K562 (cell line): ENCODE results near the gene CNPPD1. TPM values are rescaled to one million over a fixed set of nuclear protein-coding genes. Genes with fewer than 3 reads are reported as not detected.

Source experiments
- ATAC-seq: fragments of 200-7000 bp; cut with Tn5 transposase; 3 replicates; pipeline ENCODE4 v1.9.1; 2020; ENCODE audit warnings: moderate library complexity
- BruUV-seq: library from RNA; stranded (reverse); fragments of 400-500 nt; replicated peaks from 2 replicates; lab custom pipeline; 2021; lab: Mats Ljungman, UMichigan
- CTCF ChIA-PET: fragments of 300-600 bp; formaldehyde crosslinking; extraction: SDS; loops from one replicate; lab custom pipeline; 2021; ENCODE audit warnings: low intra/inter-chr PET ratio; lab: Yijun Ruan, JAX
- POLR2A ChIA-PET: fragments of 300-600, 350-650 bp; sonication (Branson Sonifier 250); formaldehyde crosslinking; extraction: SDS; loops from one replicate; lab custom pipeline; 2021; ENCODE audit warnings: antibody characterized with exemption, inconsistent platforms; lab: Yijun Ruan, JAX
- DNase-seq, 4 experiments: peaks; one replicate each; pipeline versions ENCODE4 v3.0.0 to v3.0.0-alpha.2; 2011 to 2018; ENCODE audit warnings: low spot score in 3 of 4, mixed read lengths in 3 of 4; ENCODE audit errors: extremely low read depth in 1 of 4
- FAIRE-seq: peaks from 2 replicates; lab custom pipeline; 2011; peaks lifted over from hg19 to GRCh38; lab: Jason Lieb, UNC
- H2AFZ ChIP-seq: 2 replicates; pipeline ENCODE4 v1.6.0; 2011; ENCODE audit warnings: low read depth, low read length, control low read depth, inconsistent platforms
- H3K27ac ChIP-seq: fragments of 200-600 bp; 3 replicates; pipeline ENCODE4 v1.8.0; 2011; ENCODE audit warnings: low read depth, mild to moderate bottlenecking, control low read depth, inconsistent platforms, low read length, moderate library complexity, mixed read lengths; ENCODE audit errors: extremely low read depth
- H3K27me3 ChIP-seq, 2 experiments: fragments of 300-600 bp in 1 of 2; 2 replicates in 1 of 2; 3 replicates in 1 of 2; pipeline versions ENCODE4 v1.6.0 to v1.8.0; 2011; ENCODE audit warnings: inconsistent platforms in 2 of 2, low read length in 2 of 2, mild to moderate bottlenecking in 1 of 2, mixed read lengths in 1 of 2, moderate library complexity in 1 of 2; ENCODE audit not compliant: control insufficient read depth in 2 of 2, insufficient read depth in 2 of 2
- H3K36me3 ChIP-seq: fragments of 300-600 bp; 3 replicates; pipeline ENCODE4 v1.8.0; 2011; ENCODE audit warnings: mild to moderate bottlenecking, low read length, inconsistent platforms; ENCODE audit not compliant: control insufficient read depth, insufficient read depth
- H3K4me1 ChIP-seq, 2 experiments: fragments of 200-600 bp in 1 of 2; replicated peaks in 1 of 2; 2 replicates in 1 of 2; 3 replicates in 1 of 2; pipeline versions ENCODE4 v1.5.1 to v1.8.0; 2011; ENCODE audit warnings: inconsistent platforms in 2 of 2, low read length in 2 of 2, mild to moderate bottlenecking in 1 of 2, mixed read lengths in 1 of 2, moderate library complexity in 1 of 2; ENCODE audit not compliant: control insufficient read depth in 2 of 2, insufficient read depth in 2 of 2
- H3K4me2 ChIP-seq: 2 replicates; pipeline ENCODE4 v1.6.1; 2011; ENCODE audit warnings: low read length, control low read depth, inconsistent platforms, mixed read lengths; ENCODE audit not compliant: insufficient read depth
- H3K4me3 ChIP-seq: fragments of 200-600 bp; sonication (generic), shearing (Covaris generic); 2 replicates; pipeline ENCODE4 v1.5.1; 2016; ENCODE audit warnings: control low read depth, inconsistent platforms
- H3K79me2 ChIP-seq: fragments of 200-600 bp; 3 replicates; pipeline ENCODE4 v1.8.0; 2011; ENCODE audit warnings: low read length, inconsistent platforms; ENCODE audit not compliant: control insufficient read depth, insufficient read depth
- H3K9ac ChIP-seq, 2 experiments: 2 replicates each; pipeline versions ENCODE4 v1.6.0 to v1.6.1; 2011; ENCODE audit warnings: low read depth in 2 of 2, low read length in 2 of 2, control low read depth in 1 of 2, inconsistent platforms in 1 of 2, mild to moderate bottlenecking in 1 of 2, mixed read lengths in 1 of 2; ENCODE audit not compliant: insufficient read depth in 1 of 2
- H3K9me1 ChIP-seq: one replicate; pipeline ENCODE4 v1.6.0; 2011; ENCODE audit warnings: inconsistent platforms, mild to moderate bottlenecking, low read length, moderate library complexity; ENCODE audit not compliant: control insufficient read depth, insufficient read depth
- H3K9me3 ChIP-seq: replicated peaks from 2 replicates; pipeline ENCODE4 v1.5.1; 2011; ENCODE audit warnings: low read depth, low read length, inconsistent platforms; ENCODE audit not compliant: control insufficient read depth, insufficient read depth
- H4K20me1 ChIP-seq: replicated peaks from 2 replicates; pipeline ENCODE4 v1.6.1; 2011; ENCODE audit warnings: low read length, inconsistent platforms, mixed read lengths; ENCODE audit not compliant: control insufficient read depth, insufficient read depth
- CBFA2T3 ChIP-seq: fragments of 450-650 bp; IDR thresholded peaks from 2 replicates; pipeline ENCODE4 v1.6.1; 2017
- NFXL1 ChIP-seq: fragments of 450-650 bp; formaldehyde crosslinking; IDR thresholded peaks from 2 replicates; pipeline ENCODE4 v1.4.0; 2021; ENCODE audit warnings: mild to moderate bottlenecking
- NR2C2 ChIP-seq, 2 experiments: fragments of 200-800 bp in 1 of 2; sonication (Bioruptor generic) in 1 of 2; sonication (generic) in 1 of 2; formaldehyde crosslinking in 1 of 2; IDR thresholded peaks; 2 replicates each; pipeline versions ENCODE4 v1.6.1 to v1.8.0; 2016 to 2022; ENCODE audit warnings: mild to moderate bottlenecking in 1 of 2, missing compliant biosample characterization in 1 of 2, missing genetic modification characterization in 1 of 2, missing genetic modification reagents in 1 of 2
- ZNF143 ChIP-seq: sonication (generic); formaldehyde crosslinking; IDR thresholded peaks from 2 replicates; pipeline ENCODE4 v1.9.0; 2022; ENCODE audit warnings: mild to moderate bottlenecking, missing genetic modification reagents
- WGBS: fragments of 100-300 bp; shearing (Covaris generic); methylation state at CpG from one replicate; pipeline ENCODE4 v1.1.6; 2016; ENCODE audit warnings: low coverage, mixed read lengths; ENCODE audit not compliant: insufficient coverage; ENCODE audit errors: missing lambda C conversion rate; 5-methylcytosine and 5-hydroxymethylcytosine counted together
- in situ Hi-C: fragments of 300-500 bp; cut with MboI; formaldehyde crosslinking; loops from 4 replicates; pipeline ENCODE4 v1.15.0; 2018; ENCODE audit warnings: inconsistent platforms, mixed read lengths
- intact Hi-C: fragments of 100-400 bp; cut with micrococcal nuclease; formaldehyde crosslinking; loops from 2 replicates; pipeline ENCODE4 v1.14.2; 2022
- polyA plus RNA-seq, 8 experiments: library from polyadenylated mRNA; depleted of rRNA in 4 of 8; stranded (reverse) in 5 of 8; unstranded in 3 of 8; fragments of >200 nt; fragmentation: Nextera tagmentation in 2 of 8; fragmentation: Illumina TruSeq in 1 of 8; extraction: Ambion mirVana in 2 of 8; extraction: Trizol in 1 of 8; gene quantifications; 2 replicates each; pipeline versions ENCODE4 v1.2.1 to v1.2.3, GENCODE V29; 2011 to 2014; ENCODE audit warnings: inconsistent platforms in 1 of 8, missing spikeins in 1 of 8
- total RNA-seq, 7 experiments: library from RNA; depleted of rRNA in 6 of 7; stranded (reverse); fragments of >200 nt in 6 of 7; fragmentation: Illumina TruSeq in 2 of 7; extraction: Trizol in 2 of 7; gene quantifications; 2 replicates each; pipeline versions ENCODE4 v1.2.1 to v1.2.3, GENCODE V29; 2011 to 2021; ENCODE audit warnings: low replicate concordance in 1 of 7
- TF ChIP-seq, protein P1 (sequence below): sonication (generic); IDR thresholded peaks from 2 replicates; pipeline ENCODE4 v1.6.1; 2016

The CNPPD1 gene
- total and polyA plus RNA-seq, 9 of the 15 experiments (the other 6 are each of a cell fraction or from before 2014, with no cell fraction given) = 9.9 to 53.5 (median 27.0) TPM

DNA sequence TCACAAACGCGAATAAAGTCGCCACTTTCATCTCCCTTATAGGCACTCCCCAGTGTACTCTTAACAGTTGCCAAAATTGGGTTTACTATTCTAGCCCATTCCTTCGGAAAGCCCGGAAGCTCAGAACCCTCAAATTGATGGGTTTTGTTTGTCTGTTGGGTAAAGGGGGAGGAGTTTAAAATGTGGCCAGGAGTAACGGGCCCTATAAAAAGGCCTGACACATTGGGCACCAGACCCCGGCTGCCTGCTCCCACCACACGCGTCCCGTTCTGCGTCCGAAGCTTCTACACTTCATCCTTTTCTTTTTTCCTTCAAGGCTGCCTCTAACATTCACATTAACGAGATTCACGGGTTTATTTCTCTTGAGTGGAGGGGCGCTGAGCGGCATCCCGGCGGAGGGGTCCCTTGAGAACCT lies 16.9 kb downstream of the CNPPD1 start:
- Histone ChIP-seq H4K20me1 (no peaks in the 10 kb centered on the region; the same call in 1 of the 2 replicates), H3K9me3 (no peaks in the 10 kb centered on the region), H3K9ac (peak overlapping the region; percentile 33 to 95; a peak in 3 of 4 replicates), H3K4me2 (peak overlapping the region; percentile 86), H3K4me1 (peaks cover 8 to 13% of the 10 kb centered on the region in 2 experiments; a peak in 4 of 5 replicates), H2AFZ (peak overlapping the region; percentile 81), H3K27ac (no peak overlapping the region), H3K36me3 (0 out of 3 replicates have a peak, but pooled peaks cover 5% of the 10 kb centered on the region), H3K4me3 (peak overlapping the region; percentile 55), H3K79me2 (no peaks in the 10 kb centered on the region; the same call in 2 of the 3 replicates), H3K27me3 (no peaks in the 10 kb centered on the region), H3K9me1 (no peaks in the 10 kb centered on the region)
- intact Hi-C loops = loop anchor here (1.0 to 10.0 kb wide), 6 partner anchors 18 to 305 kb away; partner anchors contain the start of genes ABCB6, DNAJB2 and WNT6
- peak; percentile 3 for ATAC-seq
- DNase-seq = peak in 1 of 4 experiments; percentile 15
- ChIA-PET POLR2A (interaction anchor here (1.0 kb wide), 1 partner anchor 12 kb away, joined by 3 read pairs; no protein-coding TSS in a partner anchor), CTCF (interaction anchor here (0.7 to 2.3 kb wide), 3 partner anchors 135 to 276 kb away, joined by 3 to 10 read pairs (median 8); no protein-coding TSS in a partner anchor)
- peak; percentile 6 for FAIRE-seq
- TSS peak; percentile 62 for BruUV-seq
- in situ Hi-C loops = loop anchor here (5.0 to 10.0 kb wide), 2 partner anchors 102 to 135 kb away; no protein-coding TSS in a partner anchor
- TF ChIP-seq CBFA2T3 (no peak), NR2C2 (CRISPR knock-in tag; IDR thresholded peaks at IDR 0.05) (no peak), NR2C2 (tag; IDR thresholded peaks at IDR 0.05) (0 out of 2 replicates have a peak, but pooled peaks have one; percentile 13), NFXL1 (CRISPR knock-in tag) (no peak), ZNF143 (CRISPR knock-in tag) (no peak)
- TF ChIP-seq, protein P1, sequence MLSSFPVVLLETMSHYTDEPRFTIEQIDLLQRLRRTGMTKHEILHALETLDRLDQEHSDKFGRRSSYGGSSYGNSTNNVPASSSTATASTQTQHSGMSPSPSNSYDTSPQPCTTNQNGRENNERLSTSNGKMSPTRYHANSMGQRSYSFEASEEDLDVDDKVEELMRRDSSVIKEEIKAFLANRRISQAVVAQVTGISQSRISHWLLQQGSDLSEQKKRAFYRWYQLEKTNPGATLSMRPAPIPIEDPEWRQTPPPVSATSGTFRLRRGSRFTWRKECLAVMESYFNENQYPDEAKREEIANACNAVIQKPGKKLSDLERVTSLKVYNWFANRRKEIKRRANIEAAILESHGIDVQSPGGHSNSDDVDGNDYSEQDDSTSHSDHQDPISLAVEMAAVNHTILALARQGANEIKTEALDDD = 0 out of 2 replicates have a peak, but pooled peaks have one; percentile 5
- WGBS = 23% methylated on average over 15 of the region's 18 CpGs
